GM12891 (cell line): ENCODE results near the gene PPP1R9B.

Source experiments
- POLR2A ChIP-seq: IDR thresholded peaks from 2 replicates; pipeline ENCODE4 v1.6.1; 2011; ENCODE audit warnings: low read depth, low read length, control low read depth
- POLR2AphosphoS5 ChIP-seq: IDR thresholded peaks from 2 replicates; pipeline ENCODE4 v1.6.1; 2011; ENCODE audit warnings: low read depth, low read length, control low read depth
- POU2F2 ChIP-seq: IDR thresholded peaks from 2 replicates; pipeline ENCODE4 v1.6.1; 2011; ENCODE audit warnings: low read depth, mild to moderate bottlenecking, control low read depth, low read length, moderate library complexity
- SPI1 ChIP-seq: IDR thresholded peaks from 2 replicates; pipeline ENCODE4 v1.6.1; 2011; ENCODE audit warnings: low read depth, low read length, control low read depth
- TAF1 ChIP-seq: IDR thresholded peaks from 2 replicates; pipeline ENCODE4 v1.6.1; 2011; ENCODE audit warnings: low read depth, low read length, control low read depth

- TF ChIP-seq POLR2A (no peak), SPI1 (no peak), POLR2AphosphoS5 (no peak), TAF1 (no peak), POU2F2 (no peak)
Measured at GRCh38 chr17:50090071-50090470, 60.4 kb downstream of the PPP1R9B start.
